ENCODE measurements around the gene TGFBRAP1. TPM values are rescaled to one million over a fixed set of nuclear protein-coding genes. Genes with fewer than 3 reads are reported as not detected.

Gene TGFBRAP1
- total and polyA plus RNA-seq, 9 of the 15 experiments (the other 6 are each of a cell fraction or from before 2014, with no cell fraction given), result 3.7 to 18.0 (median 11.0) TPM

DNA sequence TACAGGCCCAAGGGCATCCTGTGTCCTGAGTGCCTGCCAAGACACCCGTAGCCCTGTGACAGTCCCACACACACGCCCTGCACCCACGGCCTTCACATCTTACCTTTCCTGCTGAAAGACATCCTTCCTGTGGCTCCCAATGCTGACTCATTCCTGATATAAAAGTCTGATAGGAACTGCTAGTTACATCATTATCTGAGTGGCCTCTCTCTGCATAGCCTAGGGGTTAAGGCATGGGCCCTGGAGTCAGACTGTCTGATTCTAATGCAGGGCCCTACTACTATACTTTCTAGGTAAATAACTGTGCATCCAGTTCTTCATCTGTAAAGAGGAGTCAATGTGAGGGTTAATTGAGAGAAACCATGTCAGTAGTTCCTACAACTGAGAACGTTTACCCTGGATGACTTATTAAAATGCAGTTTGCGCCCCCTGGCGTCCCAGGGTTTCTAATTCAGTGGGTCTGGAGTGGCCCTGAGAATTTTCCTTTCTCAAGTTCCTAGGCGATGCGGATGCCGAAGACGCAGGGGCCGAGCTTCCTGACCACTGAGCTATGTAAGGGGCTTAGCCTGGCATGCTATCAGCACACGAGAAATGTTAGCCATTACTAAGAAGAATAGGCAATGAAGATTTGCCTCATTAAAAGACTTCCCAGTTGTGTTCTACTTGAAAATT is 94.0 kb downstream of the TGFBRAP1 start (continued):
- TF ChIP-seq PRMT5 (CRISPR knock-in tag; IDR thresholded peaks at IDR 0.05), result no peak
- TF ChIP-seq FOXJ2 (tag; IDR thresholded peaks at IDR 0.05), result no peak
- TF ChIP-seq, protein P1, sequence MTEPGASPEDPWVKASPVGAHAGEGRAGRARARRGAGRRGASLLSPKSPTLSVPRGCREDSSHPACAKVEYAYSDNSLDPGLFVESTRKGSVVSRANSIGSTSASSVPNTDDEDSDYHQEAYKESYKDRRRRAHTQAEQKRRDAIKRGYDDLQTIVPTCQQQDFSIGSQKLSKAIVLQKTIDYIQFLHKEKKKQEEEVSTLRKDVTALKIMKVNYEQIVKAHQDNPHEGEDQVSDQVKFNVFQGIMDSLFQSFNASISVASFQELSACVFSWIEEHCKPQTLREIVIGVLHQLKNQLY (CRISPR knock-in tag; conservative IDR thresholded peaks at IDR 0.05), result no peak
- no peak for TF ChIP-seq MEF2A (IDR thresholded peaks at IDR 0.05; ENCODE audit: control insufficient read depth, low read depth, low read length)
- TF ChIP-seq, protein P2, sequence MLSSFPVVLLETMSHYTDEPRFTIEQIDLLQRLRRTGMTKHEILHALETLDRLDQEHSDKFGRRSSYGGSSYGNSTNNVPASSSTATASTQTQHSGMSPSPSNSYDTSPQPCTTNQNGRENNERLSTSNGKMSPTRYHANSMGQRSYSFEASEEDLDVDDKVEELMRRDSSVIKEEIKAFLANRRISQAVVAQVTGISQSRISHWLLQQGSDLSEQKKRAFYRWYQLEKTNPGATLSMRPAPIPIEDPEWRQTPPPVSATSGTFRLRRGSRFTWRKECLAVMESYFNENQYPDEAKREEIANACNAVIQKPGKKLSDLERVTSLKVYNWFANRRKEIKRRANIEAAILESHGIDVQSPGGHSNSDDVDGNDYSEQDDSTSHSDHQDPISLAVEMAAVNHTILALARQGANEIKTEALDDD (IDR thresholded peaks at IDR 0.05), result peak; percentile 39
- TF ChIP-seq, protein P3, sequence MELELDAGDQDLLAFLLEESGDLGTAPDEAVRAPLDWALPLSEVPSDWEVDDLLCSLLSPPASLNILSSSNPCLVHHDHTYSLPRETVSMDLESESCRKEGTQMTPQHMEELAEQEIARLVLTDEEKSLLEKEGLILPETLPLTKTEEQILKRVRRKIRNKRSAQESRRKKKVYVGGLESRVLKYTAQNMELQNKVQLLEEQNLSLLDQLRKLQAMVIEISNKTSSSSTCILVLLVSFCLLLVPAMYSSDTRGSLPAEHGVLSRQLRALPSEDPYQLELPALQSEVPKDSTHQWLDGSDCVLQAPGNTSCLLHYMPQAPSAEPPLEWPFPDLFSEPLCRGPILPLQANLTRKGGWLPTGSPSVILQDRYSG (tag; conservative IDR thresholded peaks at IDR 0.05; ENCODE audit: low read depth), result no peak
- TF ChIP-seq, protein P4, sequence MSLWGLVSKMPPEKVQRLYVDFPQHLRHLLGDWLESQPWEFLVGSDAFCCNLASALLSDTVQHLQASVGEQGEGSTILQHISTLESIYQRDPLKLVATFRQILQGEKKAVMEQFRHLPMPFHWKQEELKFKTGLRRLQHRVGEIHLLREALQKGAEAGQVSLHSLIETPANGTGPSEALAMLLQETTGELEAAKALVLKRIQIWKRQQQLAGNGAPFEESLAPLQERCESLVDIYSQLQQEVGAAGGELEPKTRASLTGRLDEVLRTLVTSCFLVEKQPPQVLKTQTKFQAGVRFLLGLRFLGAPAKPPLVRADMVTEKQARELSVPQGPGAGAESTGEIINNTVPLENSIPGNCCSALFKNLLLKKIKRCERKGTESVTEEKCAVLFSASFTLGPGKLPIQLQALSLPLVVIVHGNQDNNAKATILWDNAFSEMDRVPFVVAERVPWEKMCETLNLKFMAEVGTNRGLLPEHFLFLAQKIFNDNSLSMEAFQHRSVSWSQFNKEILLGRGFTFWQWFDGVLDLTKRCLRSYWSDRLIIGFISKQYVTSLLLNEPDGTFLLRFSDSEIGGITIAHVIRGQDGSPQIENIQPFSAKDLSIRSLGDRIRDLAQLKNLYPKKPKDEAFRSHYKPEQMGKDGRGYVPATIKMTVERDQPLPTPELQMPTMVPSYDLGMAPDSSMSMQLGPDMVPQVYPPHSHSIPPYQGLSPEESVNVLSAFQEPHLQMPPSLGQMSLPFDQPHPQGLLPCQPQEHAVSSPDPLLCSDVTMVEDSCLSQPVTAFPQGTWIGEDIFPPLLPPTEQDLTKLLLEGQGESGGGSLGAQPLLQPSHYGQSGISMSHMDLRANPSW (CRISPR knock-in tag; IDR thresholded peaks at IDR 0.05), result no peak
- TF ChIP-seq, protein P5, sequence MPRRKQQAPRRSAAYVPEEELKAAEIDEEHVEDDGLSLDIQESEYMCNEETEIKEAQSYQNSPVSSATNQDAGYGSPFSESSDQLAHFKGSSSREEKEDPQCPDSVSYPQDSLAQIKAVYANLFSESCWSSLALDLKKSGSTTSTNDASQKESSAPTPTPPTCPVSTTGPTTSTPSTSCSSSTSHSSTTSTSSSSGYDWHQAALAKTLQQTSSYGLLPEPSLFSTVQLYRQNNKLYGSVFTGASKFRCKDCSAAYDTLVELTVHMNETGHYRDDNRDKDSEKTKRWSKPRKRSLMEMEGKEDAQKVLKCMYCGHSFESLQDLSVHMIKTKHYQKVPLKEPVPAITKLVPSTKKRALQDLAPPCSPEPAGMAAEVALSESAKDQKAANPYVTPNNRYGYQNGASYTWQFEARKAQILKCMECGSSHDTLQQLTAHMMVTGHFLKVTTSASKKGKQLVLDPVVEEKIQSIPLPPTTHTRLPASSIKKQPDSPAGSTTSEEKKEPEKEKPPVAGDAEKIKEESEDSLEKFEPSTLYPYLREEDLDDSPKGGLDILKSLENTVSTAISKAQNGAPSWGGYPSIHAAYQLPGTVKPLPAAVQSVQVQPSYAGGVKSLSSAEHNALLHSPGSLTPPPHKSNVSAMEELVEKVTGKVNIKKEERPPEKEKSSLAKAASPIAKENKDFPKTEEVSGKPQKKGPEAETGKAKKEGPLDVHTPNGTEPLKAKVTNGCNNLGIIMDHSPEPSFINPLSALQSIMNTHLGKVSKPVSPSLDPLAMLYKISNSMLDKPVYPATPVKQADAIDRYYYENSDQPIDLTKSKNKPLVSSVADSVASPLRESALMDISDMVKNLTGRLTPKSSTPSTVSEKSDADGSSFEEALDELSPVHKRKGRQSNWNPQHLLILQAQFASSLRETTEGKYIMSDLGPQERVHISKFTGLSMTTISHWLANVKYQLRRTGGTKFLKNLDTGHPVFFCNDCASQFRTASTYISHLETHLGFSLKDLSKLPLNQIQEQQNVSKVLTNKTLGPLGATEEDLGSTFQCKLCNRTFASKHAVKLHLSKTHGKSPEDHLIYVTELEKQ (CRISPR knock-in tag; IDR thresholded peaks at IDR 0.05), result no peak
- TF ChIP-seq, protein P6, sequence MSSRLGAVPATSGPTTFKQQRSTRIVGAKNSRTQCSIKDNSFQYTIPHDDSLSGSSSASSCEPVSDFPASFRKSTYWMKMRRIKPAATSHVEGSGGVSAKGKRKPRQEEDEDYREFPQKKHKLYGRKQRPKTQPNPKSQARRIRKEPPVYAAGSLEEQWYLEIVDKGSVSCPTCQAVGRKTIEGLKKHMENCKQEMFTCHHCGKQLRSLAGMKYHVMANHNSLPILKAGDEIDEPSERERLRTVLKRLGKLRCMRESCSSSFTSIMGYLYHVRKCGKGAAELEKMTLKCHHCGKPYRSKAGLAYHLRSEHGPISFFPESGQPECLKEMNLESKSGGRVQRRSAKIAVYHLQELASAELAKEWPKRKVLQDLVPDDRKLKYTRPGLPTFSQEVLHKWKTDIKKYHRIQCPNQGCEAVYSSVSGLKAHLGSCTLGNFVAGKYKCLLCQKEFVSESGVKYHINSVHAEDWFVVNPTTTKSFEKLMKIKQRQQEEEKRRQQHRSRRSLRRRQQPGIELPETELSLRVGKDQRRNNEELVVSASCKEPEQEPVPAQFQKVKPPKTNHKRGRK (tag; IDR thresholded peaks at IDR 0.05), result no peak
- TF ChIP-seq MEF2D (tag; conservative IDR thresholded peaks at IDR 0.05; ENCODE audit: low read depth), result no peak
- TF ChIP-seq MTA1 (IDR thresholded peaks at IDR 0.05; ENCODE audit: borderline replicate concordance), result no peak
- no peak for TF ChIP-seq TBL1XR1 (IDR thresholded peaks at IDR 0.05; ENCODE audit: low read length in 2 of 2)
